Stimulated activated CD4-positive, alpha-beta T cell treated with anti-CD3 and anti-CD28 coated beads, Interleukin-4, amount 100 ng/mL, for 48 hours (primary cell): ENCODE results near the gene MYO15A.

Experiments
- DNase-seq, 2 donors: peaks; one replicate each; pipeline ENCODE4 v3.0.0-alpha.2; 2020; ENCODE audit warnings: low read depth in 2 of 2

The MYO15A gene

DNA sequence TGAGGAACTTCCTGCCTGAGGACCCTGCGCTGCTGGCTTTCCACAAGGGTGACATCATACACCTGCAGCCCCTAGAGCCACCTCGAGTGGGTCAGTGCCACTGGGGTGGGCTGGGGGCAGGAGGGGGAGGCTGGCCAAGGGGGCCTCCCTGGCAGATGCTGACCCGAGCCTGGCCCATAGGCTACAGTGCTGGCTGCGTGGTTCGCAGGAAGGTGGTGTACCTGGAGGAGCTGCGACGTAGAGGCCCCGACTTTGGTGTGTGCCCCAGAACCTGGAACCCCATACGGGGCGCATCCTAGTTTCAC is 48.4 kb downstream of the MYO15A start:
- no peak for DNase-seq

DNA sequence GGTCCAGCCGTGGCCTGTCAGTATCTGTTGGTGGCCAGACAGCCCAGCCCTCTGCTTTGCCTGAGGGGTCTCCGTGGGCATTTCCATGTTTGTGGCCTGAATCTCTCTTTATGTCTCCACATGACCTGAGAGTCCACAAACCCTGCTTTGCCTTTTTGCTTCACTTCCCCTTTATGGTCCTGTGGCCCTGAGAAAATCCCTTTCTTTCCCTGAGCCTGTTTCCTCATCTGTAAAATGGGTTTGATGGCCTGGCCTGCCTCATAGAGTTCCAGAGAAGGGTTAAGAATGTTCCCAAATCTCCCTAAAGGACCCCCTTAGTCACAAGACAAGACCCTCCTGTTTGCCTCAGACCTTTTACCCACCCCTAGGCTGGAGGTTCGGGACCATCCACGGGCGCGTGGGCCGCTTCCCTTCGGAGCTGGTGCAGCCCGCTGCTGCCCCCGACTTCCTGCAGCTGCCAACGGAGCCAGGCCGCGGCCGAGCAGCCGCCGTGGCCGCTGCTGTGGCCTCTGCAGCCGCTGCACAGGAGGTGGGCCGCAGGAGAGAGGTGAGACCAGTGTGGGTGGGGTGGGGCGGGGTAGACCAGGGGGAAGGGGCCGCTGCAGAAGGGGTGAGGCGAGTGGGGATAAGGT is 48.9 kb downstream of the MYO15A start:
- no peak for DNase-seq

DNA sequence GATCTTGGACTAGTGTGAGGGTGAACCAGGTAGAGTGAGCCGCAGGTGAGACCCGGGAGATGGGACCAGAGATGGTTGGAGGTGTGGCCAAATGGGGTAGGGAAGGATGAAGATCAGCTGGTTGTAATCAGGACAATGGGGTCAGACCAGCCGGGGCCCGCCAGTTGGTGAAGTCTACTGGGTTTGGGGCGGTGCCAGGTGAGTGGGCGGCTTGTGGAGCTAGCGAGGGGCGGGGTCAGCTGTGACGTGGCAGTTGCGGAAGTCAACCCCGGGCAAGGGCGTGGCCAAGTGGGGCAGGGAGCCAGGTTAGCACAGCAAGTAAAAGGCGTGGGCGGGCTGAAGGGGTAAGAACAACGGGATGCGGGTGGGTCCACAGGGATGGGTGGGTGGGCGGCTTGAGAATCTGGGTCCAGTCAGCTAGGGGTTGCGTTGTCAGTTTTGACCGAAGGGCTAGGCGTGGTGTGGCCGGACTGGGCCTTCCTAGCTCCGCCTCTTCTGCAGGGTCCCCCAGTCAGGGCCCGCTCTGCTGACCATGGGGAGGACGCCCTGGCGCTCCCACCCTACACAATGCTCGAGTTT is 49.6 kb downstream of the MYO15A start:
- peak; percentile 94 to 98 for DNase-seq

GRCh38 chr17:18159551-18160120 is 51.1 kb downstream of the MYO15A start:
- DNase-seq: no peak

DNA sequence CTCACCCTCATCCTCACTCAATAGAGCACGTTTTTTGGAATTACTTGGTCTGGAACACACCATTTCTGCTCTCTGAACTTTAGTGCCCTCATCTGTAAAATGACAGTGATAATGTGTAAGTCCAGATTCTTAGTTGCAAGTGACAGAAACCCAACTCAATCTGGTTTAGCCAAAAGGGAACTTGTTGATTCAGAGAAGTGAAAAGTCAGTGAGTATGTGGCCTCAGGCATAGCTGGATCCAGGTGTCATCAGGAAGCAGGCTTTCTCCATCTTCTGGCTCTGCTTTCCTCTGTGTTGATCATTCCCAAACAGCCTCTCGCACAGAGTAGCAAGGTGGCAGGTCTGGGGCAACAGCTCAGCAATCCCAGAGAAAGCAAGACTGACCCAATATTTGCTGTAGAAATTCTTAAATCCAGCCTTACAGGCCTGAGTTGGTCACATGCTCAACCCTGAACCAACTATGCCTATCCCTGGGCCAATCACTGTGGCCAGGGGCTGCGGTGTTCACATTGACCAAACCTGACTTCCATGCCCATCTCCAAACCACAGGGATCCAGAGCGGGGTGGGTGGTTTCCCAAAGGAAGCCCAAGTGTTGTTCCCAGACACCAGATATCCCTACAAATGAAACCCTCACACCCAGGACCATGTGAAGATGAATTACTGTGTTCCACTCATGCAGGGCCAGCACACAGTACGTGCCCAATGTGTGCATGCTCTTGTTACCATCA is 51.7 kb downstream of the MYO15A start:
- DNase-seq: no peak

- no peak for DNase-seq
Observed at GRCh38 chr17:18161207-18162145, 52.9 kb downstream of the MYO15A start.

DNA sequence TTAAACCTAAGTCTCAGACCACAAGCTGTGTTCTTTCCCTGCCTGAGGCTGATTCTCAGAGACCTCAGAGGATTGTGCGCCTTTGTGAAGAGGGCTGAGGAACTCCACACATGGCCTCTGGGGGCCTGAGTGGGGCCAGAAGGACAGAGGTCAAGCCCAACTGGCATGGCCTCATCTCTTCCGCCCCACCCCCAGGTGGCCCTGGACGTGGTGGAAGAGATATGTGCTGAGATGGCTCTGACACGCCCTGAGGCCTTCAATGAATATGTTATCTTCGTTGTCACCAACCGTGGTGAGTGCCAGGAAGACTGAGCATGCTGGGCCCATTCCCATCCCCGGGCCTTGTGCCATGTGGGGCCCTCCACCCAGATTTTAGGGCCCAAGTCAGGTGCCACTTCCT is 55.0 kb downstream of the MYO15A start:
- DNase-seq: no peak

DNA sequence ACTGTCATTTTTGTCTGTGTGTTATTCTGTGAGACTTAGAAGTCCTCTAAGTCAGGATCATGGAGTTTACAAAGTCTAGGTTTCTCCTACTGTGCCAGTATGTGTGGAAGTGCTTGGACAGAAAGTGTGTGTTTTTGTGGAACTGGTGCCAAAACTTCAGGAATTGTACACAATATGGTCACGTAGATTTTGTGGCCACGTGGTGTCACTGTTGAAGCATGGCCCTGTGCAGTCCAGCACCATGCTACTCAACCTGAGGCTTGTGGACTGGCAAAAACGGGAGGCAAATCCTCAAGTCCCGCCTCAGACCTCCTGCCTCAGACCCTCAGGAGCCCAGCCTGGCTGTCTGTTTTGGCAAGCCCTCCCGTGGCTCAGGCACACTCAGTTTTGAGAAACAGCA is 58.3 kb downstream of the MYO15A start:
- no peak for DNase-seq

- DNase-seq: no peak
Observed at GRCh38 chr17:18167421-18167820, 58.9 kb downstream of the MYO15A start.

- no peak for DNase-seq
Observed at GRCh38 chr17:18172531-18173278, 64.1 kb downstream of the MYO15A start.

GRCh38 chr17:18173740-18174139 is 65.2 kb downstream of the MYO15A start:
- no peak for DNase-seq

DNA sequence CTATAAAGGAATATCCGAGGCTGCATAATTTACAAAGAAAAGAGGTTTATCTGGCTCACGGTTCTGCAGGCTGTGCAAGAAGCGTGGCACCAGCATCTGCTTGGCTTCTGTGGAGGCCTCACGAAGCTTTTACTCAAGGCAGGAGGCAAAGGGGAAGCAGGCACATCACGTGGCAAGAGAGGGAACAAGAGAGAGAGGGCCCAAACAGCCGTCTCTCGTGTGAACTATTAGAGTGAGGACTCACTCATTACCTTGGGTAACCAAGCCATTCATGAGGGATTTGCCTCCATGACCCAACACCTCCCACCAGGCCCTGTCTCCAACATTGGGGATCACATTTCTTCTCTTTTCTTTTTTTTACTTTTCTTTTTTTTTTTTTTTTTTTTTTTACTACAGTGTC is 67.6 kb downstream of the MYO15A start:
- DNase-seq: no peak

DNA sequence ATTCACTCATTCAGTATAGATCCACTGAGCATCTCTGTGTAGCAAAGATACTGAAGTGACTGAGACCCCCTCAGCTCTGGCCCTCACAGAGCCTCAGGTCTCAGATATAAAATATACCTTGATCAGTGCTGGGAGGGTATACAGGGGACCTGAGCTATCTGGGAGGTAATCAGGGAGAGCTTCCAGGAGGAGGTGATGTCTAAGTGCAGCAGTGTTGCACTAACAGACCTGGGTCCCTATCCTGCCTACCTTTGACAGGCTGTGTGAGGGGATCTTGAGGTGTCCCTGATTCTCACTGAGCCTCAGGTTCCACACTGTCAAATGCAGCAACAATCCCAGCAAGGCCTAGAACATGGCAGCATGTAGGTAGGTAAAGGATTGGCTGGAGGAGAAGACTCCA is 68.6 kb downstream of the MYO15A start:
- DNase-seq: no peak

GRCh38 chr17:18177722-18178121 is 69.2 kb downstream of the MYO15A start:
- no peak for DNase-seq

DNA sequence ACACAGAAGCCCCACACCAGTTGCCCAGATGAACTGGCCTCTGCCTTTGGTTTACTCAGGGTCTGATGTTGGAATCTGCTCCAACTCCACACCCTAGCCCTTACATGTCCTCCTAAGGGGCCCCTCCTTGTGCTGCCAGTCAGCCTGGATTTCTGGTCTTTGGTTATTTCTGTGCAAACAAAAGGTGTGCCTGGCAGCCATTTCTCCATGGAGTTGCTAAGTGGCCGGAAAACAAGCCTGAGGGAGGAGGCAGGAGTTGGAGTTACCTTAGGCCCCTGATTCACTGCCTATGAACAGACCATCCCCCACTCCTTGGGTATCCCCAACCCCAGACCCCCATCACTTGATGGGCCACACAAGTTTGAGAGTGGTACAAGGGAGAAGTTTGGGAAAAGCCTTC is 70.6 kb downstream of the MYO15A start:
- DNase-seq: no peak

DNA sequence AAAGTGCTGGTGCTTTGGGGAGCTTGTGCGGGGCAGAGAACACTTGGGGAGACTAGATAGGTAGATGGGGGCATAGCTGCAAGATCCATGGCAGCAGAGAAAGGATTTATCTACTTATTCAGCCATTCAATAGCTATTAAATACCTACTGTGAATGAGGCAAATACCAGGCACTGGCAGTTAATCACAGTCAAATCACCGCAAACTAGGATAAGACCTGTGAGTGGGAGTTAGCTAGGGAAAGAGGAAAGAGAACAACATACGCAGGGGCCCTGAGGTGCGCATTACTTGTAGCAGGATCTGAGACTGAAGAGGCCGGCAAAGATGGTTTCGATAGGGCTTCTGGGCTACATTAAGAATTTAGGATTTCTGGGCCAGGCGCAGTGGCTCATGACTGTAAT is 71.2 kb downstream of the MYO15A start:
- DNase-seq: no peak

DNA sequence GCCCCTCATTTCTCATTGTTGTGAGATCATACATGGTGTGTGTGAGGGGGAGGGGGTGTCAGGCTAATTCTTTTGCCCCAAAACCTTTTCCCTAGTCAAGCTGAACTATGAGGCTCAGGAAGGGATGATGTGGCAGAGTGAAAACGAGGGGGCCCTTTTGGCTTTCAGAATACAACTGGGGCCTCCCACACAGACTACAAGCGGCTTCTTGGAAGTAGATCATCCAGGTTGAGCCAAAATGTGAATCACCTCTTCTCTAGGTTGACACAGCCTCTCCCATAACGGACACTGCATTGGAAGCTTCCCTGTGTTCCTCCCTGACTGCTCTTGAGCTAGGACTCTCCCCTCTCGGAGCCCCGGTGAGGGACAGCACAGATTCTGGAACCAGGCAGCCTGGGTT is 72.8 kb downstream of the MYO15A start:
- DNase-seq: peak; percentile 45 to 62

DNA sequence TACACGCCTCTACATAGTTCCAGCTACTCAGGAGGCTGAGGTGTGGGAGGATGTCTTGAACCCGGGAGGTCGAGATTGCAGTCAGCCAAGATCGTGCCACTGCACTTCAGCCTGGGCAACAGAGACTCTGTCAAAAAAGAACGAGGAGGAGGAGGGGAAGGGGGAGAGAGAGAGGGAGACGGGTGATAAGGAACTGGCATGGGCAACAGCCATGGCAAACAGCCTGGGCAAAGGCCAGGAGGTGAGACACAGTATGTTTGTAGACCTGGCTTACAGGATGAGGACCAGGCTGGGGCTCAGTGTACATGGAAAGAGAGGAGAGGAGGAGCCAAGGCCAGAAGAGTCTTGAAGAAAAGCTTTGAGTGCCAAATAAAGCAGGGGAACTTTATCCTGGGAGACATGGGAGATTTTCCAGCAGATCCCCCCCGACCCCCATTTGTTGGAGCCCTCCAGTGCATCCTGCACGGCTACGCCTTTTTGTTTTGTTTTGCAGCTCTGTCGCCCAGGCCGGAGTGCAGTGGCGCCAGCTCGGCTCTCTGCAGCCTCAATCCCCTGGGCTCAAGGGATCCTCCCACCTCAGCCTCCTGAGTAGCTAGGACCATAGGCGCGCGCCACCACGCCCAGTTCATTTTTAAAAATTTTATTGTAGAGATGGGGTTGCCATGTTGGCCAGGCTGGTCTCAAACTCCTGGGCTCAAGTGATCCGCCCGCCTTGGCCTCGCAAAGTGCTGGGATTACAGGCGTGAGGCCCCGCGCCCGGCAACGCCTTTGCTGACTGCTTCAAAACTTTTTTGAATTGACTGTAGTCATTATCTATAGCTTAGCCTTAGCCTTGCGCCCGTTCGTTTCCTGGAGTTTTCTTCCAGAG is 73.8 kb downstream of the MYO15A start:
- no peak for DNase-seq

DNA sequence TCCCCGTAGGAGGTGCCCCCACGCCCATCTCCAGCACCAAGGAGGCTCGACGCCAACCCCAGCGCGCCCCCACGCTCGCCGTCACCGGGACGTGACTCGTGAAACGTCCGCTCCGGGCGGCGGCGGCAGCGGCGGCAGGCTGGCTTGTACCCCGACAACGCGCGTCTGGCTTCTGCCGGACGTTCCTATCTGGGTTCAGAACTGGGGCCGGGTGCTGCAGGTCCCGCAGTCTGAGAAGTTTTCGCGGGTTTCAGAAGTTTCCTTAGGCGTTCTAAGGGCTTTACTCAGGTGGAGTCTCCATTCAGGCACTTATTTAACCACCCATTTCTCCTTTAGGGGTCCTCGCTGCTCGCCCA is 74.4 kb downstream of the MYO15A start:
- peak; percentile 73 to 81 for DNase-seq

- DNase-seq: peak; percentile 94 to 96
Observed at GRCh38 chr17:18183334-18184142, 75.0 kb downstream of the MYO15A start, which contains the start of gene ALKBH5. ALKBH5 (plus strand) TSS chr17:18183828; CDS start chr17:18184244, 416 bp downstream.
